ENCODE measurements around the gene ZNF146.
"Not testable (repeated sequence)": the region's sequence is repeated elsewhere in the genome, so short reads cannot be mapped to it uniquely, and the experiment has no call there.

Gene ZNF146

DNA sequence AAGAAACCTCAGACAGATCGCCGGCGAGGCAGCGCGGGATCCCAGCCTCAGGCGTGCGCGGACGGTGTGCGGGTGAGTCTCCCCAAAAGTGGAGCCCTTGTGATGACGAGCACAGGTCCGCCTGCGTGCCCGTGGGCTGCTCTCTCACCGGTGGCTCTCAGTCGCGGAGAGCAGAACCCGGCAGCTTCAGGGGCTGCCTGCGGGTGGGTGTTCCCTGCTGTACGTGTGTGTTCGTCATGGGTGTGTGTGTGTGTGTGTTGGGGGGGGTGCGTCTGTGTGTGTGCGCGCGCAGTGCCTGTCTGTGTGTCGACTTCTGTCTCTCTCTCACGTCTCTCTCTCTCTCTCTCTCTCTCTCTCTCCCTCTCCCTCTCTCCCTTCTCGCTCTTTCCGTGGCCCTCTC, 54.4 kb downstream of the ZNF146 start:
- not testable (repeated sequence) for DNase-seq

Measured in amygdala (tissue), 56 donors.